ENCODE results near the gene MCF2. TPM values are rescaled to one million over a fixed set of nuclear protein-coding genes. Genes with fewer than 3 reads are reported as not detected.

MCF2 gene
- total and polyA plus RNA-seq, 2 of the 13 experiments (the other 11 are each of a cell fraction or from before 2014, with no cell fraction given) = 0.07 TPM; not detected in 1

DNA sequence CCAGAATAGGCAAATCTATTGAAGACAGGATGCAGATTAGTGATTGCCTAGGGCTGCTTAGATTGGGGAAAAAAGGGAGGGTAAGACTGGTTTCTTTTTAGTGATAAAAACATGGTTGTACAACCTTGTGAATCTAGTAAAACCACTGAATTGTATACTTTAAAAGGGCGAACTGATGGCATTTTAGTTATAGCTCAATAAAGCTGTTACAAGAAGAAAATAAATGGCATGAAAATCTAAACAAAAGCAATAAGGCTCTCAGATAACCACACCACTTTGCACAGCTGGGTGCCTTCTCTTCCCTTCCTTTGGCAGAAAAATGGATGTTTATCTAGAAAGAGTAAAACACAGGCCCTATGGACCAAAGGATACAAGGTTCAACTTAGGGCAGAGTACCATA is 107.9 kb downstream of the MCF2 start:
- no peak overlapping the region for H2AFZ ChIP-seq (ENCODE audit: low read length)
- intact Hi-C loops (cut with micrococcal nuclease; ENCODE audit: unreplicated experiment) (no loop called here), in situ Hi-C loops (cut with HindIII; ENCODE audit: extremely low pct_ligation_motif_present, low pct_unique_long_range_greater_than_20kb) (no loop called here)
- no peaks in the 10 kb centered on the region for H3K27me3 ChIP-seq (ENCODE audit: control insufficient read depth in 1 of 2, insufficient read depth in 2 of 2, low read length in 2 of 2)
- CTCF ChIA-PET (ENCODE audit: low intra/inter-chr PET ratio, low total read pairs) = no interaction called here
- POLR2A ChIA-PET = no interaction called here
- H3K4me1 ChIP-seq (ENCODE audit: insufficient read depth, low read length) = no peaks in the 10 kb centered on the region
- no peak overlapping the region for H3K27ac ChIP-seq (ENCODE audit: extremely low read length, insufficient read depth, low read length)
- BruUV-seq (replicated peaks) = no TSS peak
- no peak overlapping the region for H3K4me2 ChIP-seq (ENCODE audit: low read depth, low read length)
- no peaks in the 10 kb centered on the region for H3K79me2 ChIP-seq (ENCODE audit: insufficient read depth, low read length)
- DNase-seq (ENCODE audit: low spot score) (no peak), ATAC-seq (no peak), FAIRE-seq (no peak)
- no peaks in the 10 kb centered on the region for H3K36me3 ChIP-seq (replicated peaks in 1 of 2; ENCODE audit: control insufficient read depth in 1 of 2, insufficient read depth in 2 of 2, low read length in 2 of 2)
- no peaks in the 10 kb centered on the region for H4K20me1 ChIP-seq (ENCODE audit: insufficient read depth, low read length)
- no peaks in the 10 kb centered on the region for H3K9me3 ChIP-seq (ENCODE audit: low read length)
- WGBS (ENCODE audit: low lambda C conversion rate) = 0% methylated on average over 1 of the region's 1 CpG
- no peak overlapping the region for H3K4me3 ChIP-seq (replicated peaks in 1 of 3; ENCODE audit: insufficient read depth in 1 of 3, low read depth in 2 of 3, low read length in 3 of 3)
- H3K9ac ChIP-seq (ENCODE audit: insufficient read depth, low read depth, low read length) = no peak overlapping the region
- no peak for TF ChIP-seq ZNF451 (CRISPR knock-in tag; IDR thresholded peaks at IDR 0.05)
- TF ChIP-seq ZBTB7B (CRISPR knock-in tag; IDR thresholded peaks at IDR 0.05) = no peak
- no peak for TF ChIP-seq ZMAT3 (CRISPR knock-in tag; conservative IDR thresholded peaks at IDR 0.05)
- TF ChIP-seq ZNF10 (CRISPR knock-in tag; IDR thresholded peaks at IDR 0.05; ENCODE audit: borderline replicate concordance, low read depth) = no peak
- no peak for TF ChIP-seq KDM3A (CRISPR knock-in tag; IDR thresholded peaks at IDR 0.05; ENCODE audit: low read depth)
- TF ChIP-seq ZNF329 (CRISPR knock-in tag; IDR thresholded peaks at IDR 0.05; ENCODE audit: low read depth) = no peak
- no peak for TF ChIP-seq MIER2 (CRISPR knock-in tag; IDR thresholded peaks at IDR 0.05)
- no peak for TF ChIP-seq ZFAT (CRISPR knock-in tag; conservative IDR thresholded peaks at IDR 0.05)
- TF ChIP-seq ZNF577 (CRISPR knock-in tag; IDR thresholded peaks at IDR 0.05; ENCODE audit: borderline replicate concordance, low read depth) = no peak
- TF ChIP-seq SIX4 (CRISPR knock-in tag; IDR thresholded peaks at IDR 0.05) = no peak
- no peak for TF ChIP-seq ZNF333 (CRISPR knock-in tag; IDR thresholded peaks at IDR 0.05; ENCODE audit: borderline replicate concordance)
- no peak for TF ChIP-seq SP1 (IDR thresholded peaks at IDR 0.05)
- TF ChIP-seq SP1 (CRISPR knock-in tag; IDR thresholded peaks at IDR 0.05) = no peak

Measured in HepG2 (cell line).